Fibroblast of the aortic adventitia (primary cell): Measurements from ENCODE around the gene ADH5. TPM values are rescaled to one million over a fixed set of nuclear protein-coding genes. Genes with fewer than 3 reads are reported as not detected.

Experiments used
- DNase-seq: peaks from one replicate; pipeline ENCODE4 v3.0.0-alpha.2; 2010; ENCODE audit warnings: low read depth
- H3K4me3 ChIP-seq: 2 replicates; pipeline ENCODE4 v1.5.1; 2011; ENCODE audit warnings: low read depth, mild to moderate bottlenecking, control low read depth, low read length, moderate library complexity
- total RNA-seq: library from RNA; depleted of rRNA; stranded (reverse); fragments of >200 nt; gene quantifications from 2 replicates; pipeline ENCODE4 v1.2.3, GENCODE V29; 2012; ENCODE audit warnings: low replicate concordance
- TF ChIP-seq, protein P1 (sequence below): IDR thresholded peaks from 2 replicates; pipeline ENCODE4 v1.5.1; 2011; ENCODE audit warnings: mild to moderate bottlenecking, low read length, control low read depth, inconsistent platforms; ENCODE audit not compliant: insufficient read depth

The ADH5 gene
- total RNA-seq, 1 donor: 294 TPM

DNA sequence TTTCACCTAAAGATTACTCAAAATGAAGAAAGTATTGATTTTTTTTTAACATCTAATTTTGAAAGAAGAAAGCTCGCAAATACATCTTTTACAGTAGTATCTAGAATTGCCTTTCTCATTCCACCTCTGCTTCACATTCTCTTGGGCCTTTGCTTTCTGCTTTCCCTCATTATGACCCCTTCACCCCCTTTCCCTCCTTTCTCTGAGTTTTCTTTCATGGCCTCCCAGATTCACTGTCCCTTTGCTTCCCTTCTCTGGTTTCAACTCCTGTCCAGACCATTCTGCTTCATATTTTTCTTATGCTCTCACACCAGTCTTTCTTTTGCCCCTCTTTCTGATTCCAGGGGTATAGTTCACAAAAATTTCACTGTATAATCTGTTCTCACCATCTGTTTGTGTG is 29.0 kb downstream of the ADH5 start:
- DNase-seq: no peak
- no peak overlapping the region for H3K4me3 ChIP-seq
- TF ChIP-seq, protein P1, sequence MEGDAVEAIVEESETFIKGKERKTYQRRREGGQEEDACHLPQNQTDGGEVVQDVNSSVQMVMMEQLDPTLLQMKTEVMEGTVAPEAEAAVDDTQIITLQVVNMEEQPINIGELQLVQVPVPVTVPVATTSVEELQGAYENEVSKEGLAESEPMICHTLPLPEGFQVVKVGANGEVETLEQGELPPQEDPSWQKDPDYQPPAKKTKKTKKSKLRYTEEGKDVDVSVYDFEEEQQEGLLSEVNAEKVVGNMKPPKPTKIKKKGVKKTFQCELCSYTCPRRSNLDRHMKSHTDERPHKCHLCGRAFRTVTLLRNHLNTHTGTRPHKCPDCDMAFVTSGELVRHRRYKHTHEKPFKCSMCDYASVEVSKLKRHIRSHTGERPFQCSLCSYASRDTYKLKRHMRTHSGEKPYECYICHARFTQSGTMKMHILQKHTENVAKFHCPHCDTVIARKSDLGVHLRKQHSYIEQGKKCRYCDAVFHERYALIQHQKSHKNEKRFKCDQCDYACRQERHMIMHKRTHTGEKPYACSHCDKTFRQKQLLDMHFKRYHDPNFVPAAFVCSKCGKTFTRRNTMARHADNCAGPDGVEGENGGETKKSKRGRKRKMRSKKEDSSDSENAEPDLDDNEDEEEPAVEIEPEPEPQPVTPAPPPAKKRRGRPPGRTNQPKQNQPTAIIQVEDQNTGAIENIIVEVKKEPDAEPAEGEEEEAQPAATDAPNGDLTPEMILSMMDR: no peak

DNA sequence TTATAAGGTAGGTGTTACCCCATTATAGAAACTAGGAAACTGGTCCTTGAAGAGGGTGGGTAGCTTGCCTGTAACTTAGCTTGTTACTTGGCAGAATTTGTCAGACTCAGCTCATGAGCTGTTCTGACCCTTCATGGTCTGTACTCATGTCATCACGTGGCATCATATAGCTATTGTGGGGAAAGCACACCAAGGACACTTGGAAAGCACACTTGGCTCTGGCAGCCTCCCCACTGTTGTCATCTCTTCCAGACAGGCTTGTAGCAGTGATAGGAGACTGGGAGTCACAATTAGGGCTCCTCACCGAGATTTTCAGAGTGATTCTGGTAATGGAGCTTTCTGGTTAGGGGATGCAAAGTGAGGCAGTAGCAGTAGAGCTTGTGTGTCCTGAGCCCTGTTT is 30.4 kb downstream of the ADH5 start:
- no peak for DNase-seq
- H3K4me3 ChIP-seq: no peak overlapping the region
- TF ChIP-seq, protein P1: no peak

DNA sequence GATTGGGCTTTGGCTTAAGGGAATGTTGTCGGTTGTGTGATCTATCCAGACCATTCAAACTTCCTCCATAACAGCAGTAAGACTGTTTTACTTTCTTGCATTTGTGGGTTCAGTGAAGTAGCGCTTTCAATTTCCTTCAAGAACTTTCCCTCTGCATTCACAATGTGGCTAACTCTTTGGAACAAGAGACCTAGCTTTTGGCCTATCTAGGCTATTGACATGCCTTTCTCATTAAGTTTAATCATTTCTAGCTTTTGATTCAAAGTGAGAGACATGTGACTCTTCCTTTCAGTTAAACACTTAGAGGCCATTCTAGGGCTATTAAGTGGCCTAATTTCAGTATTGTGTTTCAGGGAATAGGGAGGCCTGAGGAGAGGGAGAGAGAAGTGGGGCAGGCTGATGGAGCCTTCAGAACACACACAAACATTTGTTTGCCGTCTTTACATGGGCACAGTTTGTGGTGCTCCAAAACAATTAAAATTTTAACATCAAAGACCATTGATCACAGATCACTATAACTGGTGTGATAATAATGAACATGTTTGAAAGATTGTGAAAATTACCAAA is 34.1 kb downstream of the ADH5 start:
- TF ChIP-seq, protein P1: no peak
- no peak for DNase-seq

DNA sequence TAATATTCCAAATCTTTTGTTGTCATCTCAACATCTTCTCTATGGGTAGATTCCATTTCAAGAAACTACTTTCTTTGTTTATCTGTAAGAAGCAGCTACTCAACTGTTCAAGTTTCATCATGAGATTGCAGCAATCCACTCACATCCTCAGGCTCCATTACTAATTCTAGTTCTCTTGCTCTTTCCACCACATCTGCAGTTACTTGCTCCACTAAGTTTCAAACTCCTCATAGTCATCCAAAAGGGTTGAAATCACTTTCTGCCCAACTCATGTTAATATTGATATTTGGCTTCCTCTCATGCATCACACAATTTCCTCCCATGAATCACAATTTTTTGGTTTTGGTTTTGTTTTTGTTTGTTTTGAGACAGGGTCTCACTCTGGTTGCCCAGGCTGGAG is 35.7 kb downstream of the ADH5 start:
- no peak for DNase-seq
- TF ChIP-seq, protein P1: no peak
- no peak overlapping the region for H3K4me3 ChIP-seq

More for the DNA sequence above, 34.1 kb downstream of the ADH5 start:
- no peak overlapping the region for H3K4me3 ChIP-seq

DNA sequence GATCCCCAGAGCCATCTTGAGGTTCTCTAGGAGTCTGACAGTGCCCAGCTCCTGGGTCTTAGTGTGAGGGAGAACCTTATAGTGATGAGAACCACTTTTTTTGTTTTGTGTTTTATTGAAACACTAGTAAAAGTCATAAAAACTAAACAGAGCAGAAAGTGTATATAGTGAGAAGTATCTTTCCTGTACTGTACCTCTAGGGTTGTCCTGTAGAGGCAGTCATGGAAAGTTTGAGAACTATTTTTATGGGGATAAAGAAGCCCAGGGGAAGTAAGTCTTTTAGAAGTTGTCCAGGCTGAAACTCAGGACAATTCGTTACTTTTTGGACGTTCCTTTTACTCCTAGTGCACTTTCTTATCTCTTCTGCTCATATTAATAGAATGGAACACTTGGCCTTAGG is 40.9 kb downstream of the ADH5 start:
- H3K4me3 ChIP-seq: no peak overlapping the region
- no peak for DNase-seq
- TF ChIP-seq, protein P1: no peak

DNA sequence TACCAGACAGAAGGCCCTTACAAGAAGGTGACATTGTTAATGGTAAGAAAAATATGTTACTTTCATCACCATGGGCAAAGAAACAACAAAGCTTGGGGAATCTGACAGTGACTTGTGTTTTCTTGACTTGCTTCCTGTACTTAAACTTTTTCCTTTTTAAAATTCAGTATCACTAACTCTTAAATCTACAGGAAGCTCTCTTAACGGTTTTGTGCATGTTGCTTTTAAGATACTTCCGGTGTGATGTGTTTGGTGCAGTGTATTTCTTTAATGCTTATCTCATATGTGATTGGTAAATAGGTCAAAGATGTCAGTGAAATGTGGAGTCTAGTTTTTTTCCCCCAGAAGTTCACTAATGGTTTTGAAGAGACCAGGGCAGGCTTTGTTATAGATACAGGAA is 45.2 kb downstream of the ADH5 start:
- DNase-seq: no peak
- TF ChIP-seq, protein P1: no peak
- no peak overlapping the region for H3K4me3 ChIP-seq

DNA sequence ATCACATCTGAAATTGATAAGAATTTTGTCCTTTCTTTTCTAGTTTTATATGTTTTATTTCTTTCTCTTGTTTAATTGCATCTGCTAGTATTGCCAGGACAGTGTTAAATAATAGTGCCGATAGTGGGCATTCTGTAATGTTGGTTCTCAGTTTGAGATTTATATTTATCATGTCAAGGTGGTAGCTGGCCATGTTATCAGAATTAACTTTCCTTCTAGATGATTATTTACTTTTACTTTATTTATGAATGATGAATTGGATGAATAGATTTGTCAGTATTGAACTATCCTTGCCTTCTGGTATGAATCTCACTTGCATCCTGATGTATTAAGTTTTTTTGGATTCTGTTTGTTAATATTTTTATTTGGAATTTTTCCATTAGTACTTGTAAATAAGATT is 50.4 kb downstream of the ADH5 start:
- H3K4me3 ChIP-seq: no peak overlapping the region
- no peak for DNase-seq
- TF ChIP-seq, protein P1: no peak
